HepG2 (cell line): ENCODE results near the gene LRRTM2. TPM values are rescaled to one million over a fixed set of nuclear protein-coding genes. Genes with fewer than 3 reads are reported as not detected.

ENCODE experiments used
- ATAC-seq: fragments of 200-7000 bp; cut with Tn5 transposase; 3 replicates; pipeline ENCODE4 v1.9.1; 2020; ENCODE audit warnings: mild to moderate bottlenecking, moderate library complexity
- BruUV-seq: library from RNA; stranded (reverse); fragments of 400-500 nt; replicated peaks from 2 replicates; lab custom pipeline; 2021; lab: Mats Ljungman, UMichigan
- CTCF ChIA-PET: fragments of 300-600 bp; formaldehyde crosslinking; extraction: SDS; loops from one replicate; lab custom pipeline; 2021; ENCODE audit warnings: low total read pairs, inconsistent platforms, low intra/inter-chr PET ratio; lab: Yijun Ruan, JAX
- POLR2A ChIA-PET: fragments of 350-600 bp; sonication (Branson Sonifier 250); formaldehyde crosslinking; loops from one replicate; lab custom pipeline; 2020; ENCODE audit warnings: antibody characterized with exemption, inconsistent platforms; lab: Yijun Ruan, JAX
- DNase-seq: peaks from one replicate; pipeline ENCODE4 v3.0.0-alpha.2; 2015; ENCODE audit warnings: low spot score
- FAIRE-seq: peaks from 3 replicates; lab custom pipeline; 2011; peaks lifted over from hg19 to GRCh38; lab: Jason Lieb, UNC
- H2AFZ ChIP-seq: one replicate; pipeline ENCODE4 v1.6.1; 2011; ENCODE audit warnings: low read length, inconsistent platforms
- H3K27ac ChIP-seq: fragments of 300-600 bp; 3 replicates; pipeline ENCODE4 v1.8.0; 2011; ENCODE audit warnings: mixed run types, mild to moderate bottlenecking, mixed read lengths, low read length, inconsistent platforms; ENCODE audit not compliant: insufficient read depth; ENCODE audit errors: extremely low read length
- H3K27me3 ChIP-seq, 2 experiments: fragments of 200-600 bp in 1 of 2; 2 replicates in 1 of 2; 3 replicates in 1 of 2; pipeline versions ENCODE4 v1.6.0 to v1.8.0; 2011; ENCODE audit warnings: low read length in 2 of 2, mild to moderate bottlenecking in 2 of 2, moderate library complexity in 2 of 2, inconsistent platforms in 1 of 2; ENCODE audit not compliant: insufficient read depth in 2 of 2, control insufficient read depth in 1 of 2
- H3K36me3 ChIP-seq, 2 experiments: fragments of 200-600 bp in 1 of 2; replicated peaks in 1 of 2; 2 replicates in 1 of 2; 3 replicates in 1 of 2; pipeline versions ENCODE4 v1.5.1 to v1.8.0; 2011; ENCODE audit warnings: low read length in 2 of 2, inconsistent platforms in 1 of 2; ENCODE audit not compliant: insufficient read depth in 2 of 2, control insufficient read depth in 1 of 2
- H3K4me1 ChIP-seq: 2 replicates; pipeline ENCODE4 v1.5.1; 2012; ENCODE audit warnings: low read length, inconsistent platforms; ENCODE audit not compliant: insufficient read depth
- H3K4me2 ChIP-seq: 2 replicates; pipeline ENCODE4 v1.6.0; 2011; ENCODE audit warnings: low read depth, low read length, inconsistent platforms
- H3K4me3 ChIP-seq, 3 experiments: fragments of 200-600 bp in 1 of 3; sonication (generic), shearing (Covaris generic) in 1 of 3; replicated peaks in 1 of 3; 2 replicates each; pipeline ENCODE4 v1.5.1; 2011 to 2016; ENCODE audit warnings: low read length in 3 of 3, inconsistent platforms in 2 of 3, low read depth in 2 of 3, mild to moderate bottlenecking in 2 of 3, control low read depth in 1 of 3, mixed read lengths in 1 of 3; ENCODE audit not compliant: insufficient read depth in 1 of 3
- H3K79me2 ChIP-seq: one replicate; pipeline ENCODE4 v1.6.1; 2011; ENCODE audit warnings: low read length, inconsistent platforms; ENCODE audit not compliant: insufficient read depth
- H3K9ac ChIP-seq: 2 replicates; pipeline ENCODE4 v1.6.0; 2011; ENCODE audit warnings: mild to moderate bottlenecking, low read depth, low read length, inconsistent platforms; ENCODE audit not compliant: insufficient read depth
- H3K9me3 ChIP-seq: 2 replicates; pipeline ENCODE4 v1.5.1; 2012; ENCODE audit warnings: mild to moderate bottlenecking, low read length
- H4K20me1 ChIP-seq: 2 replicates; pipeline ENCODE4 v1.6.0; 2011; ENCODE audit warnings: inconsistent platforms, mild to moderate bottlenecking, low read length, moderate library complexity; ENCODE audit not compliant: insufficient read depth
- ARNTL ChIP-seq: sonication (generic); formaldehyde crosslinking; IDR thresholded peaks from 2 replicates; pipeline ENCODE4 v1.4.0; 2020; ENCODE audit warnings: mild to moderate bottlenecking, missing genetic modification reagents
- CREB1 ChIP-seq, 2 experiments: fragments of 450-650 bp in 1 of 2; IDR thresholded peaks; 2 replicates each; pipeline ENCODE4 v1.6.1; 2016 to 2017; ENCODE audit warnings: control low read depth in 1 of 2, mild to moderate bottlenecking in 1 of 2, missing compliant biosample characterization in 1 of 2, missing genetic modification characterization in 1 of 2
- CREM ChIP-seq, 2 experiments: sonication (generic) in 1 of 2; formaldehyde crosslinking in 1 of 2; IDR thresholded peaks; 2 replicates each; pipeline versions ENCODE4 v1.4.0 to v1.6.1; 2016 to 2020; ENCODE audit warnings: antibody characterized with exemption in 1 of 2, mild to moderate bottlenecking in 1 of 2, missing genetic modification reagents in 1 of 2
- GATAD1 ChIP-seq: IDR thresholded peaks from 2 replicates; pipeline ENCODE4 v1.6.1; 2016; ENCODE audit warnings: missing genetic modification reagents, missing compliant biosample characterization
- KMT2B ChIP-seq: IDR thresholded peaks from 2 replicates; pipeline ENCODE4 v1.6.1; 2016; ENCODE audit warnings: missing genetic modification reagents, missing compliant biosample characterization
- MAFF ChIP-seq: IDR thresholded peaks from 2 replicates; pipeline ENCODE4 v1.6.1; 2011; ENCODE audit warnings: low read depth, low read length, improper control_type of control experiment
- MAFK ChIP-seq, 2 experiments: IDR thresholded peaks in 1 of 2; conservative IDR thresholded peaks in 1 of 2; 2 replicates each; pipeline ENCODE4 v1.6.1; 2011; ENCODE audit warnings: improper control_type of control experiment in 2 of 2, low read length in 2 of 2
- MXD4 ChIP-seq: IDR thresholded peaks from 2 replicates; pipeline ENCODE4 v1.6.1; 2016; ENCODE audit warnings: mild to moderate bottlenecking, missing biosample characterization, missing genetic modification reagents
- NFATC3 ChIP-seq: sonication (generic); formaldehyde crosslinking; IDR thresholded peaks from 2 replicates; pipeline ENCODE4 v1.5.1; 2020; ENCODE audit warnings: mild to moderate bottlenecking, missing genetic modification reagents
- RFX5 ChIP-seq: IDR thresholded peaks from 2 replicates; pipeline ENCODE4 v1.6.1; 2011; ENCODE audit warnings: low read depth, low read length, improper control_type of control experiment
- SIN3A ChIP-seq: IDR thresholded peaks from 2 replicates; pipeline ENCODE4 v1.6.1; 2011; ENCODE audit warnings: low read depth, mild to moderate bottlenecking, control low read depth, low read length, borderline replicate concordance
- SOX13 ChIP-seq, 3 experiments: fragments of 450-650 bp in 1 of 3; sonication (generic) in 1 of 3; formaldehyde crosslinking in 1 of 3; IDR thresholded peaks in 2 of 3; conservative IDR thresholded peaks in 1 of 3; 2 replicates each; pipeline versions ENCODE4 v1.5.0 to v1.6.1; 2016 to 2020; ENCODE audit warnings: antibody characterized with exemption in 1 of 3, mild to moderate bottlenecking in 1 of 3, missing compliant biosample characterization in 1 of 3, missing genetic modification reagents in 1 of 3, moderate library complexity in 1 of 3
- TAF1 ChIP-seq: sonication (generic); formaldehyde crosslinking; IDR thresholded peaks from 2 replicates; pipeline ENCODE4 v1.4.0; 2020; ENCODE audit warnings: missing genetic modification reagents
- ZNF121 ChIP-seq: sonication (generic); formaldehyde crosslinking; IDR thresholded peaks from 2 replicates; pipeline ENCODE4 v1.5.0; 2020; ENCODE audit warnings: mild to moderate bottlenecking, missing genetic modification reagents
- ZNF253 ChIP-seq: sonication (generic); formaldehyde crosslinking; IDR thresholded peaks from 2 replicates; pipeline ENCODE4 v1.8.0; 2022; ENCODE audit warnings: mild to moderate bottlenecking, missing genetic modification reagents, borderline replicate concordance
- ZNF841 ChIP-seq: sonication (generic); formaldehyde crosslinking; IDR thresholded peaks from 2 replicates; pipeline ENCODE4 v1.8.1; 2023; ENCODE audit warnings: missing genetic modification reagents, borderline replicate concordance
- WGBS: methylation state at CpG from one replicate; pipeline ENCODE4 v1.1.6; 2017; ENCODE audit warnings: low lambda C conversion rate; 5-methylcytosine and 5-hydroxymethylcytosine counted together
- in situ Hi-C: cut with HindIII; loops from 2 replicates; pipeline ENCODE4 v1.10.0; 2017; ENCODE audit warnings: low pct_unique_long_range_greater_than_20kb; ENCODE audit not compliant: extremely low pct_ligation_motif_present
- intact Hi-C: fragments of 100-400 bp; cut with micrococcal nuclease; formaldehyde crosslinking; loops from one replicate; pipeline ENCODE4 v1.10.0; 2022; ENCODE audit not compliant: unreplicated experiment
- polyA plus RNA-seq, 8 experiments: library from polyadenylated mRNA; depleted of rRNA in 3 of 8; stranded (reverse) in 7 of 8; unstranded in 1 of 8; fragments of >200 nt; fragmentation: Illumina TruSeq in 4 of 8; extraction: Trizol in 4 of 8; gene quantifications; 2 replicates each; pipeline versions ENCODE4 v1.2.1 to v1.2.3, GENCODE V29; 2011 to 2016; ENCODE audit warnings: low read depth in 4 of 8, missing spikeins in 1 of 8, mixed read lengths in 1 of 8; ENCODE audit not compliant: insufficient read depth in 1 of 8
- total RNA-seq, 5 experiments: library from RNA; depleted of rRNA; stranded (reverse); fragments of >200 nt; fragmentation: Illumina TruSeq; extraction: Trizol; gene quantifications; 2 replicates each; pipeline ENCODE4 v1.2.3, GENCODE V29; 2016; ENCODE audit warnings: low read depth in 1 of 5
- TF ChIP-seq, protein P1 (sequence below): sonication (generic); formaldehyde crosslinking; IDR thresholded peaks from 2 replicates; pipeline ENCODE4 v1.8.0; 2022; ENCODE audit warnings: missing genetic modification reagents, mild to moderate bottlenecking, borderline replicate concordance
- TF ChIP-seq, protein P2 (sequence below): sonication (generic); formaldehyde crosslinking; IDR thresholded peaks from 2 replicates; pipeline ENCODE4 v1.8.0; 2022; ENCODE audit warnings: mild to moderate bottlenecking, missing genetic modification reagents, moderate library complexity
- TF ChIP-seq, protein P3 (sequence below): sonication (generic); formaldehyde crosslinking; IDR thresholded peaks from 2 replicates; pipeline ENCODE4 v1.4.0; 2020; ENCODE audit warnings: mild to moderate bottlenecking, missing genetic modification reagents
- TF ChIP-seq, protein P4 (sequence below): sonication (generic); formaldehyde crosslinking; IDR thresholded peaks from 2 replicates; pipeline ENCODE4 v1.8.1; 2023; ENCODE audit warnings: missing genetic modification reagents, mild to moderate bottlenecking, borderline replicate concordance

Gene LRRTM2
- total and polyA plus RNA-seq, 2 of the 13 experiments (the other 11 are each of a cell fraction or from before 2014, with no cell fraction given) = not detected

DNA sequence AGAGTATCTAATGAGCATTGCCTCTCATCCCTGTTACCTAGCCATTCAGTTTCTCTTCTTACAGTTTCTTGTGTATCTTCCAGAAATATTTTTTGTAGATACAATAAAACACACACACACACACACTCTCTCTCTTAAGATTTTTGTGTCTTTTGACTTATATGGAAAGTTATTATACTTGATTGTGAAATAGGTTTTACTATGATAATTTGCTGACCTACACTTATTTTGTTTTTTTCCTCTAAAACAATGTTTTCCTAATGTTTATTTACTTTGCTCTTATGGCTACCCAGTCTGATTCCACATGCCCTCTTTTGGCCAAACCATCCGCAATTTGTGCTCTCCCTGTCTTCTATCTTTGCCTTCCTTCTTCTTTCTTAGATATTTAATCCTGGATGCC lies 25.3 kb downstream of the LRRTM2 start:
- POLR2A ChIA-PET = no interaction called here
- CTCF ChIA-PET = no interaction called here
- BruUV-seq = no TSS peak

DNA sequence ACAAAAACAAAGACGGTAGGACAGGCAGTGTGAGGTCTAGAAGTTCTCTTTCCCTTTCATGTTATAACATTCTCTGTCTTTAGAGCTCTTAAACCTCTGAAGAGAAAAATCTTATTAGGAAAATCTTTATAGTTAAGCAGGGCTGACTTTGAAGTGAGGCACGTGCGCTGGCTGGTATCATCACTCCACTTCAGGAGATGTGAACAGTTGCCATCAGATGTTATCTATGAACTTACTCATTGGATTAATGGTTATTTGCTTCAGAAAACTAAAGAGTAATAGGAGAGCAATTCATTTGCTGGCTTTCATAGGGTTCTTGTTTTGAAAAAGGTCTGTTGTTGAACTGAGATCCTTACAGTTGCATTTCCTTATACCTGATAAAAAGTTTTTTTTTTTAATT lies 25.7 kb downstream of the LRRTM2 start:
- DNase-seq (no peak), FAIRE-seq (no peak), ATAC-seq (no peak)
- intact Hi-C loops = no loop called here
- BruUV-seq = no TSS peak
- 0 out of 5 replicates have a peak, but pooled peaks cover 0 to 7% of the 10 kb centered on the region in 2 experiments for H3K36me3 ChIP-seq
- no peak overlapping the region for H3K9ac ChIP-seq
- H3K4me2 ChIP-seq = no peak overlapping the region
- ChIA-PET POLR2A (no interaction called here), CTCF (no interaction called here)
- H4K20me1 ChIP-seq = peaks cover 20% of the 10 kb centered on the region; the same call in 1 of the 2 replicates
- in situ Hi-C loops = no loop called here
- H3K27ac ChIP-seq = no peak overlapping the region
- H2AFZ ChIP-seq = no peak overlapping the region
- no peaks in the 10 kb centered on the region for H3K9me3 ChIP-seq
- no peaks in the 10 kb centered on the region for H3K4me1 ChIP-seq
- WGBS = 59% methylated on average over 3 of the region's 3 CpGs
- no peak overlapping the region for H3K4me3 ChIP-seq
- H3K27me3 ChIP-seq = no peaks in the 10 kb centered on the region
- peaks cover 18% of the 10 kb centered on the region for H3K79me2 ChIP-seq
- TF ChIP-seq ZNF121 (CRISPR knock-in tag) (no peak), CREM (IDR thresholded peaks at IDR 0.05) (no peak), CREM (CRISPR knock-in tag; IDR thresholded peaks at IDR 0.05) (no peak), NFATC3 (no peak), CREB1 (IDR thresholded peaks at IDR 0.05) (no peak), CREB1 (CRISPR knock-in tag; IDR thresholded peaks at IDR 0.05) (no peak), KMT2B (CRISPR knock-in tag) (no peak), SIN3A (no peak), TAF1 (CRISPR knock-in tag) (no peak), MXD4 (CRISPR knock-in tag) (no peak), ARNTL (CRISPR knock-in tag) (no peak)
- TF ChIP-seq, protein P1, sequence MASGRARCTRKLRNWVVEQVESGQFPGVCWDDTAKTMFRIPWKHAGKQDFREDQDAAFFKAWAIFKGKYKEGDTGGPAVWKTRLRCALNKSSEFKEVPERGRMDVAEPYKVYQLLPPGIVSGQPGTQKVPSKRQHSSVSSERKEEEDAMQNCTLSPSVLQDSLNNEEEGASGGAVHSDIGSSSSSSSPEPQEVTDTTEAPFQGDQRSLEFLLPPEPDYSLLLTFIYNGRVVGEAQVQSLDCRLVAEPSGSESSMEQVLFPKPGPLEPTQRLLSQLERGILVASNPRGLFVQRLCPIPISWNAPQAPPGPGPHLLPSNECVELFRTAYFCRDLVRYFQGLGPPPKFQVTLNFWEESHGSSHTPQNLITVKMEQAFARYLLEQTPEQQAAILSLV (CRISPR knock-in tag) = no peak
- TF ChIP-seq, protein P2, sequence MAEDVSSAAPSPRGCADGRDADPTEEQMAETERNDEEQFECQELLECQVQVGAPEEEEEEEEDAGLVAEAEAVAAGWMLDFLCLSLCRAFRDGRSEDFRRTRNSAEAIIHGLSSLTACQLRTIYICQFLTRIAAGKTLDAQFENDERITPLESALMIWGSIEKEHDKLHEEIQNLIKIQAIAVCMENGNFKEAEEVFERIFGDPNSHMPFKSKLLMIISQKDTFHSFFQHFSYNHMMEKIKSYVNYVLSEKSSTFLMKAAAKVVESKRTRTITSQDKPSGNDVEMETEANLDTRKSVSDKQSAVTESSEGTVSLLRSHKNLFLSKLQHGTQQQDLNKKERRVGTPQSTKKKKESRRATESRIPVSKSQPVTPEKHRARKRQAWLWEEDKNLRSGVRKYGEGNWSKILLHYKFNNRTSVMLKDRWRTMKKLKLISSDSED (CRISPR knock-in tag) = no peak

More for the DNA sequence above, 25.3 kb downstream of the LRRTM2 start:
- ATAC-seq = no peak
- no peak for FAIRE-seq
- H3K4me2 ChIP-seq = no peak overlapping the region
- peaks cover 15% of the 10 kb centered on the region for H3K79me2 ChIP-seq
- H3K27me3 ChIP-seq = no peaks in the 10 kb centered on the region
- no peak for TF ChIP-seq ZNF841 (CRISPR knock-in tag)
- no peak for TF ChIP-seq ZNF253
- TF ChIP-seq GATAD1 (CRISPR knock-in tag) = no peak
- TF ChIP-seq, protein P3, sequence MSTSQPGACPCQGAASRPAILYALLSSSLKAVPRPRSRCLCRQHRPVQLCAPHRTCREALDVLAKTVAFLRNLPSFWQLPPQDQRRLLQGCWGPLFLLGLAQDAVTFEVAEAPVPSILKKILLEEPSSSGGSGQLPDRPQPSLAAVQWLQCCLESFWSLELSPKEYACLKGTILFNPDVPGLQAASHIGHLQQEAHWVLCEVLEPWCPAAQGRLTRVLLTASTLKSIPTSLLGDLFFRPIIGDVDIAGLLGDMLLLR (CRISPR knock-in tag) = no peak
- TF ChIP-seq MAFK (conservative IDR thresholded peaks at IDR 0.05 in 1 of 2, IDR thresholded peaks at IDR 0.05 in 1 of 2; ENCODE audit: low read length in 2 of 2) = peak; percentile 55 to 85; a peak in 3 of 4 replicates
- no peak for TF ChIP-seq SOX13 (IDR thresholded peaks at IDR 0.05)
- no peak for TF ChIP-seq SOX13 (CRISPR knock-in tag; conservative IDR thresholded peaks at IDR 0.05 in 1 of 2, IDR thresholded peaks at IDR 0.05 in 1 of 2)
- TF ChIP-seq RFX5 = no peak
- peak; percentile 80 for TF ChIP-seq MAFF
- TF ChIP-seq, protein P4, sequence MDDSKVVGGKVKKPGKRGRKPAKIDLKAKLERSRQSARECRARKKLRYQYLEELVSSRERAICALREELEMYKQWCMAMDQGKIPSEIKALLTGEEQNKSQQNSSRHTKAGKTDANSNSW = no peak
- H3K27ac ChIP-seq = no peak overlapping the region
- in situ Hi-C loops (no loop called here), intact Hi-C loops (no loop called here)
- WGBS = 98% methylated on average over 1 of the region's 1 CpG
- H4K20me1 ChIP-seq = peaks cover 20% of the 10 kb centered on the region; the same call in 1 of the 2 replicates
- no peak overlapping the region for H3K4me3 ChIP-seq
- no peak overlapping the region for H2AFZ ChIP-seq
- no peaks in the 10 kb centered on the region for H3K9me3 ChIP-seq
- no peaks in the 10 kb centered on the region for H3K4me1 ChIP-seq
- no peak for DNase-seq
- H3K9ac ChIP-seq = no peak overlapping the region
- H3K36me3 ChIP-seq = peaks cover 0 to 4% of the 10 kb centered on the region in 2 experiments; a peak in 1 of 5 replicates
